Progenitor cell of endocrine pancreas (in vitro differentiated cells): ENCODE data around the gene PDZD2. TPM values are rescaled to one million over a fixed set of nuclear protein-coding genes. Genes with fewer than 3 reads are reported as not detected.
A peak's percentile ranks its signal among the peaks of the same experiment; 100 is the strongest.

Experiments
- DNase-seq: peaks from one replicate; pipeline ENCODE4 v3.0.0; 2021; ENCODE audit warnings: low spot score; ENCODE audit not compliant: unreplicated experiment
- H3K27ac Mint-ChIP-seq: 2 replicates; pipeline ENCODE4 v1.8.0; 2021; ENCODE audit warnings: mild to moderate bottlenecking, moderate library complexity, mixed read lengths
- H3K27me3 Mint-ChIP-seq: 2 replicates; pipeline ENCODE4 v1.8.0; 2021; ENCODE audit warnings: mixed read lengths
- H3K36me3 Mint-ChIP-seq: 2 replicates; pipeline ENCODE4 v1.8.0; 2022; ENCODE audit warnings: mixed read lengths; ENCODE audit not compliant: insufficient read depth
- H3K4me1 Mint-ChIP-seq: 2 replicates; pipeline ENCODE4 v1.8.0; 2021; ENCODE audit warnings: low read depth, mixed read lengths
- H3K4me3 Mint-ChIP-seq: 2 replicates; pipeline ENCODE4 v1.8.0; 2021; ENCODE audit warnings: low read depth, mild to moderate bottlenecking, moderate library complexity, mixed read lengths
- H3K9me3 Mint-ChIP-seq: 2 replicates; pipeline ENCODE4 v1.8.0; 2021; ENCODE audit warnings: low read depth, mixed read lengths
- total RNA-seq: library from RNA; stranded (reverse); gene quantifications from 2 replicates; pipeline ENCODE4 v1.2.1, GENCODE V29; 2021
- TF ChIP-seq, protein P1 (sequence below): fragments of 200-600 bp; sonication (generic); IDR thresholded peaks from one replicate; pipeline ENCODE4 v1.5.0; 2021; ENCODE audit warnings: antibody characterized with exemption, mild to moderate bottlenecking; ENCODE audit not compliant: unreplicated experiment

Gene PDZD2
- total RNA-seq, 1 donor from 2014 or later, result 3.1 TPM

GRCh38 chr5:31853398-31854135 is 214.6 kb downstream of the PDZD2 start:
- Mint-ChIP-seq H3K4me1 (peaks cover 18% of the 10 kb centered on the region), H3K4me3 (peak overlapping the region; percentile 81), H3K27ac (peak overlapping the region; percentile 19), H3K9me3 (peaks cover 3% of the 10 kb centered on the region), H3K36me3 (no peaks in the 10 kb centered on the region), H3K27me3 (peaks cover 19% of the 10 kb centered on the region)
- TF ChIP-seq, protein P1, sequence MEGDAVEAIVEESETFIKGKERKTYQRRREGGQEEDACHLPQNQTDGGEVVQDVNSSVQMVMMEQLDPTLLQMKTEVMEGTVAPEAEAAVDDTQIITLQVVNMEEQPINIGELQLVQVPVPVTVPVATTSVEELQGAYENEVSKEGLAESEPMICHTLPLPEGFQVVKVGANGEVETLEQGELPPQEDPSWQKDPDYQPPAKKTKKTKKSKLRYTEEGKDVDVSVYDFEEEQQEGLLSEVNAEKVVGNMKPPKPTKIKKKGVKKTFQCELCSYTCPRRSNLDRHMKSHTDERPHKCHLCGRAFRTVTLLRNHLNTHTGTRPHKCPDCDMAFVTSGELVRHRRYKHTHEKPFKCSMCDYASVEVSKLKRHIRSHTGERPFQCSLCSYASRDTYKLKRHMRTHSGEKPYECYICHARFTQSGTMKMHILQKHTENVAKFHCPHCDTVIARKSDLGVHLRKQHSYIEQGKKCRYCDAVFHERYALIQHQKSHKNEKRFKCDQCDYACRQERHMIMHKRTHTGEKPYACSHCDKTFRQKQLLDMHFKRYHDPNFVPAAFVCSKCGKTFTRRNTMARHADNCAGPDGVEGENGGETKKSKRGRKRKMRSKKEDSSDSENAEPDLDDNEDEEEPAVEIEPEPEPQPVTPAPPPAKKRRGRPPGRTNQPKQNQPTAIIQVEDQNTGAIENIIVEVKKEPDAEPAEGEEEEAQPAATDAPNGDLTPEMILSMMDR, result no peak
- no peak for DNase-seq

- Mint-ChIP-seq H3K27ac (peak overlapping the region; percentile 65), H3K27me3 (peaks cover 19% of the 10 kb centered on the region)
Measured at GRCh38 chr5:31854181-31855133, 215.5 kb downstream of the PDZD2 start.

DNA sequence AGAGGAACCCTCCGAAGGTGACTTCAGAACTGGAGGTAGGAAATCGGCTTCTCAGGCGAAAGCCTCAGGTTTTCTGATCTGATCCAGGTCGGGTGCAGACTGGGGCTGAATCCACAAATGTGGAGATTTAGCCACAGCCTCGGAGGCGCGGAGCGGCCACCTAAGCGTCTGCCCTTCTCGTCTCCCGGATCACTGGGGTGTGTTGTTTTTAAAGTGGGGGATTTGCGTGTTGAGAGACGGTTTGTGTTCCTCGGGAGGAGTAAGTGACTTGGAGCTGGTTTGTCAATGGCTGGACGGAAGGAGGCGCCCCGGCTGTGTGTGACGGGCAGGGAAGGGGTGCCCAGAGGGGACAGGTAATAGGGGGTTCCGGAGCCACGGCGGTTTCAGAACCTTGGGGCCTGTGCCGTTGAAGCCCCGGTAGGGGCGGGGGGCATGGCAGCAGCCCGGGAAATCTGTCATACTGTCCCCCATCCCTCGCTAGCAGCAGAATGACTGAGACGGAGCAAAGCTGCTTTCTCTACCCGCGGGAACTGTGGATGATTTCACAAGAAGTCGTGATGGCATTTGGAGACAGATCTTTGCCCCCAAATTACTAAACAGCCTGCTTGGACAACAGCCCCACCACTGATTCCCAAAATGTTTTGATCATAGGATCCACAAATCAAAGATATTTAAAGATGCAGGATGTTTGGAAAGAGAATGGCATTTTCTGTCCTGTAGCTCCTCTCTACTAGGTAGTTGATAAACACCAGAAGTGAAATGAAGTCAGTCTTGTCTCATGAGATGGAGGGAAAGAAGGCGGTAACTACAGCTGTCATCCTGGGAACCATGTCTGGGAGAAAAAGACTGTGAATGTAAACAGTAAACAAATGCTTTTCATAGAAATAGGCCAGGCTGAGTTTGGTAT is 216.5 kb downstream of the PDZD2 start:
- Mint-ChIP-seq H3K36me3 (peaks cover 7% of the 10 kb centered on the region), H3K27ac (peak overlapping the region; percentile 65), H3K9me3 (peaks cover 15% of the 10 kb centered on the region), H3K4me3 (peak overlapping the region; percentile 81), H3K4me1 (peaks cover 18% of the 10 kb centered on the region), H3K27me3 (peaks cover 19% of the 10 kb centered on the region)
- TF ChIP-seq, protein P1, result no peak
- DNase-seq, result no peak

More at GRCh38 chr5:31854181-31855133, 215.5 kb downstream of the PDZD2 start:
- Mint-ChIP-seq H3K36me3 (peaks cover 5% of the 10 kb centered on the region), H3K4me3 (peak overlapping the region; percentile 81), H3K9me3 (peaks cover 8% of the 10 kb centered on the region), H3K4me1 (peaks cover 18% of the 10 kb centered on the region)
- DNase-seq, result peak; percentile 43
- TF ChIP-seq, protein P1, result no peak

GRCh38 chr5:31859096-31859495 is 220.2 kb downstream of the PDZD2 start:
- TF ChIP-seq, protein P1, result no peak
- H3K36me3 Mint-ChIP-seq, result peaks cover 7% of the 10 kb centered on the region
- peaks cover 19% of the 10 kb centered on the region for H3K27me3 Mint-ChIP-seq

More at GRCh38 chr5:31859096-31859495, 220.2 kb downstream of the PDZD2 start:
- DNase-seq, result no peak
- peaks cover 13% of the 10 kb centered on the region for H3K4me1 Mint-ChIP-seq
- no peak overlapping the region for H3K27ac Mint-ChIP-seq
- peaks cover 19% of the 10 kb centered on the region for H3K9me3 Mint-ChIP-seq
- H3K4me3 Mint-ChIP-seq, result no peak overlapping the region
